MCF 10A (cell line): ENCODE results near the gene RAE1. TPM values are rescaled to one million over a fixed set of nuclear protein-coding genes. Genes with fewer than 3 reads are reported as not detected.

ENCODE experiments used
- BruUV-seq: library from RNA; stranded (reverse); fragments of 400-500 nt; replicated peaks from 2 replicates; lab custom pipeline; 2021; lab: Mats Ljungman, UMichigan
- CTCF ChIA-PET: fragments of 300-600 bp; sonication (Branson Sonifier 250); formaldehyde crosslinking; extraction: SDS; loops from one replicate; lab custom pipeline; 2021; ENCODE audit warnings: antibody characterized with exemption, inconsistent platforms; lab: Yijun Ruan, JAX
- POLR2A ChIA-PET: fragments of 300-600, 350-650 bp; sonication (Branson Sonifier 250); formaldehyde crosslinking; extraction: SDS; loops from one replicate; lab custom pipeline; 2020; ENCODE audit warnings: antibody characterized with exemption, inconsistent platforms; lab: Yijun Ruan, JAX
- DNase-seq: peaks from one replicate; pipeline ENCODE4 v3.0.0-alpha.2; 2018; ENCODE audit not compliant: unreplicated experiment
- H3K27ac Mint-ChIP-seq: one replicate; pipeline ENCODE4 v1.8.0; 2022; ENCODE audit warnings: mild to moderate bottlenecking, low read depth, mixed read lengths; ENCODE audit not compliant: unreplicated experiment
- H3K27me3 Mint-ChIP-seq: one replicate; pipeline ENCODE4 v1.8.0; 2022; ENCODE audit warnings: mixed read lengths; ENCODE audit not compliant: insufficient read depth, unreplicated experiment
- H3K36me3 Mint-ChIP-seq: one replicate; pipeline ENCODE4 v1.8.0; 2022; ENCODE audit warnings: mild to moderate bottlenecking, moderate library complexity, mixed read lengths; ENCODE audit not compliant: insufficient read depth, unreplicated experiment
- H3K4me1 Mint-ChIP-seq: one replicate; pipeline ENCODE4 v1.8.0; 2022; ENCODE audit warnings: mixed read lengths; ENCODE audit not compliant: insufficient read depth, unreplicated experiment
- H3K4me3 Mint-ChIP-seq: one replicate; pipeline ENCODE4 v1.8.0; 2022; ENCODE audit warnings: mild to moderate bottlenecking, moderate library complexity, mixed read lengths; ENCODE audit not compliant: unreplicated experiment
- H3K9me3 Mint-ChIP-seq: one replicate; pipeline ENCODE4 v1.8.0; 2022; ENCODE audit warnings: mixed read lengths; ENCODE audit not compliant: unreplicated experiment
- CTCF ChIP-seq: fragments of 200-600 bp; IDR thresholded peaks from one replicate; pipeline ENCODE4 v1.8.0; 2022; ENCODE audit warnings: antibody characterized with exemption, mild to moderate bottlenecking; ENCODE audit not compliant: unreplicated experiment
- intact Hi-C: fragments of 100-400 bp; cut with micrococcal nuclease; formaldehyde crosslinking; loops from 2 replicates; pipeline ENCODE4 v1.14.1; 2022
- total RNA-seq: library from RNA; stranded (reverse); gene quantifications from 2 replicates; pipeline ENCODE4 v1.2.3, GENCODE V29; 2022

RAE1 gene
- total RNA-seq, 1 experiment from 2014 or later: 46.7 TPM

GRCh38 chr20:57317316-57317788 lies 33.7 kb upstream of the RAE1 start:
- Mint-ChIP-seq H3K27me3 (no peaks in the 10 kb centered on the region), H3K4me3 (no peak overlapping the region), H3K36me3 (no peaks in the 10 kb centered on the region), H3K4me1 (peaks cover 5% of the 10 kb centered on the region), H3K9me3 (no peaks in the 10 kb centered on the region), H3K27ac (no peak overlapping the region)
- ChIA-PET CTCF (interaction anchor here (0.6 to 2.4 kb wide), 4 partner anchors 15 to 227 kb away, joined by 3 to 6 read pairs (median 4); no protein-coding TSS in a partner anchor), POLR2A (interaction anchor here (0.7 kb wide), 1 partner anchor 11 kb away, joined by 3 read pairs; no protein-coding TSS in a partner anchor)
- intact Hi-C loops: no loop called here
- no peak for TF ChIP-seq CTCF
- no TSS peak for BruUV-seq
- DNase-seq: no peak

DNA sequence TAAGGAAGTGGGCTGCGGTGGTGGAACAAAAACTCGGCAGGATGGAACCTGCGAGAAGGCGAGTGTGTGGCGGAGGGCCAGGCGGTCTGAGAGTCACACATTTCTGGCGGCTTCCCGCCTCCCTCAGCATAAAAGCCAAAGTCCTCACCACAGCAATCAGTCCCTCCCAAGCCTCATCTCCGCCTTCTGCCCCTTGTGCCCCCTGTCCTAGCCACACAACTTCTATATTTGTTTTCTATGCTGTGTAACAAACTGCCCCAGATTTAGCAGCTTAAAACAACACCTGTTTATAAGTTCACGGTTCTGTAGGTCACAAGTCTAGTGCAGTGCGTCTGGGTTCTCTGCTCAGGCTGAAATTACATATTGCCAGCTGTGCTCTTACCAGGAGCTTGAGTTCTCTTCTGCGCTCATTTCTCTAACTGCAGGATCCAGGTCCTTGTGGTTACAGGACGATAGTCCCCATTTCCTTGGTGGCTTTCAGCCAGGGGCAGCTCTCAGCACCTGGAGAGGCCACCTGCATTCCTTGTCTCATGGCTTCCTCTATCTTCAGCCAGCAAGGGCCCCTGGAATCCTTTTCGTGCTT lies 33.2 kb upstream of the RAE1 start:
- no peak for TF ChIP-seq CTCF
- Mint-ChIP-seq H3K4me1 (peaks cover 10% of the 10 kb centered on the region), H3K9me3 (no peaks in the 10 kb centered on the region), H3K27ac (no peak overlapping the region), H3K27me3 (no peaks in the 10 kb centered on the region), H3K4me3 (no peak overlapping the region), H3K36me3 (no peaks in the 10 kb centered on the region)
- intact Hi-C loops: no loop called here
- CTCF ChIA-PET: interaction anchor here (1.8 to 2.4 kb wide), 2 partner anchors 14 to 228 kb away, joined by 5 to 6 read pairs; no protein-coding TSS in a partner anchor
- POLR2A ChIA-PET: interaction anchor here (0.7 to 1.7 kb wide), 3 partner anchors 12 to 123 kb away, joined by 3 read pairs; no protein-coding TSS in a partner anchor
- DNase-seq: no peak
- no TSS peak for BruUV-seq

GRCh38 chr20:57319584-57319983 lies 31.5 kb upstream of the RAE1 start:
- Mint-ChIP-seq H3K36me3 (no peaks in the 10 kb centered on the region), H3K4me1 (peaks cover 13% of the 10 kb centered on the region), H3K27me3 (no peaks in the 10 kb centered on the region), H3K4me3 (no peak overlapping the region), H3K27ac (no peak overlapping the region), H3K9me3 (no peaks in the 10 kb centered on the region)
- TF ChIP-seq CTCF: no peak
- DNase-seq: no peak
- intact Hi-C loops: no loop called here
- BruUV-seq: no TSS peak
- ChIA-PET CTCF (interaction anchor here (0.6 kb wide), 1 partner anchor 227 kb away, joined by 3 read pairs; no protein-coding TSS in a partner anchor), POLR2A (no interaction called here)

GRCh38 chr20:57320358-57320757 lies 30.7 kb upstream of the RAE1 start:
- ChIA-PET CTCF (interaction anchor here (0.8 kb wide), 1 partner anchor 26 kb away, joined by 3 read pairs; no protein-coding TSS in a partner anchor), POLR2A (no interaction called here)
- Mint-ChIP-seq H3K27ac (no peak overlapping the region), H3K4me3 (no peak overlapping the region), H3K9me3 (no peaks in the 10 kb centered on the region), H3K4me1 (peaks cover 13% of the 10 kb centered on the region), H3K36me3 (no peaks in the 10 kb centered on the region), H3K27me3 (no peaks in the 10 kb centered on the region)
- no TSS peak for BruUV-seq
- no peak for TF ChIP-seq CTCF
- no peak for DNase-seq
- intact Hi-C loops: no loop called here
